Parietal lobe (tissue), 1 donor: ENCODE results near the gene RBM48. TPM values are rescaled to one million over a fixed set of nuclear protein-coding genes. Genes with fewer than 3 reads are reported as not detected.

Experiments
- total RNA-seq: library from RNA; depleted of rRNA; stranded (reverse); fragments of >200 nt; gene quantifications from one replicate; pipeline ENCODE4 v1.2.3, GENCODE V29; 2014

Gene RBM48
- total RNA-seq: 24.4 TPM

GRCh38 chr7:92528188-92528957 is at the start of gene RBM48, which contains the start of gene PEX1:
Gene RBM48, plus strand, starts transcription at chr7:92528795. Its CDS starts 19 bp downstream, at chr7:92528814.
Gene PEX1, minus strand, starts transcription at chr7:92528520. Its CDS starts 85 bp downstream, at chr7:92528435.

Other genes starting within 250 kb of the RBM48 start
- 50.1 TPM for gene GATAD1, start 81.3 kb upstream of the RBM48 start, total RNA-seq
- gene ERVW-1, start 50.8 kb upstream of the RBM48 start, total RNA-seq: not detected
- gene PEX1, start 275 bp upstream of the RBM48 start, total RNA-seq: 67.3 TPM
- gene FAM133B, start 61.6 kb downstream of the RBM48 start, total RNA-seq: 59.2 TPM